HG03520 (cell line): ENCODE results near the gene GZF1.

Experiments
- ATAC-seq: cut with Tn5 transposase; IDR thresholded peaks from one replicate; pipeline ENCODE4 v1.9.1; 2021; ENCODE audit warnings: mild to moderate bottlenecking, moderate library complexity; ENCODE audit not compliant: unreplicated experiment

Gene GZF1

GRCh38 chr20:23361476-23362391 lies at the start of gene GZF1:
Gene GZF1, plus strand, starts transcription at chr20:23362182. Its CDS starts 2,202 bp downstream, at chr20:23364384.
- ATAC-seq: peak; percentile 64

GRCh38 chr20:23313271-23313670 lies 48.7 kb upstream of the GZF1 start:
- ATAC-seq: no peak

GRCh38 chr20:23314699-23315098 lies 47.3 kb upstream of the GZF1 start:
- no peak for ATAC-seq

- ATAC-seq: no peak
Measured at GRCh38 chr20:23315099-23315498, 46.9 kb upstream of the GZF1 start.

- ATAC-seq: no peak
Measured at GRCh38 chr20:23316626-23317025, 45.4 kb upstream of the GZF1 start.

GRCh38 chr20:23317081-23317480 lies 44.9 kb upstream of the GZF1 start:
- ATAC-seq: no peak

- ATAC-seq: no peak
Measured at GRCh38 chr20:23318347-23318746, 43.6 kb upstream of the GZF1 start.

GRCh38 chr20:23320317-23320716 lies 41.7 kb upstream of the GZF1 start:
- ATAC-seq: no peak

GRCh38 chr20:23325107-23325506 lies 36.9 kb upstream of the GZF1 start:
- no peak for ATAC-seq

GRCh38 chr20:23326774-23327173 lies 35.2 kb upstream of the GZF1 start:
- no peak for ATAC-seq

- ATAC-seq: no peak
Measured at GRCh38 chr20:23327617-23328333, 34.2 kb upstream of the GZF1 start.

GRCh38 chr20:23331450-23332350 lies 30.3 kb upstream of the GZF1 start:
- no peak for ATAC-seq

- ATAC-seq: no peak
Measured at GRCh38 chr20:23332467-23332866, 29.5 kb upstream of the GZF1 start.

- no peak for ATAC-seq
Measured at GRCh38 chr20:23334111-23334510, 27.9 kb upstream of the GZF1 start.

- no peak for ATAC-seq
Measured at GRCh38 chr20:23335521-23335920, 26.5 kb upstream of the GZF1 start.

GRCh38 chr20:23336476-23336875 lies 25.5 kb upstream of the GZF1 start:
- ATAC-seq: no peak

GRCh38 chr20:23337312-23337711 lies 24.7 kb upstream of the GZF1 start:
- ATAC-seq: no peak

GRCh38 chr20:23339986-23340385 lies 22.0 kb upstream of the GZF1 start:
- ATAC-seq: no peak

- peak; percentile 49 for ATAC-seq
Measured at GRCh38 chr20:23340524-23340923, 21.5 kb upstream of the GZF1 start.

- ATAC-seq: no peak
Measured at GRCh38 chr20:23341073-23341472, 20.9 kb upstream of the GZF1 start.

- ATAC-seq: no peak
Measured at GRCh38 chr20:23343590-23343989, 18.4 kb upstream of the GZF1 start.
